Glutamatergic neuron (in vitro differentiated cells): Measurements from ENCODE around the gene ATP5MG. TPM values are rescaled to one million over a fixed set of nuclear protein-coding genes. Genes with fewer than 3 reads are reported as not detected.

Source experiments
- DNase-seq: peaks from one replicate; pipeline ENCODE4 v3.0.0; 2022
- H3K27ac Mint-ChIP-seq: one replicate; pipeline ENCODE4 v1.8.0; 2020; ENCODE audit warnings: mild to moderate bottlenecking, mixed read lengths, inconsistent platforms; ENCODE audit not compliant: unreplicated experiment
- H3K27me3 Mint-ChIP-seq: one replicate; pipeline ENCODE4 v1.8.0; 2020; ENCODE audit warnings: mild to moderate bottlenecking, moderate library complexity, mixed read lengths, inconsistent platforms; ENCODE audit not compliant: unreplicated experiment
- H3K36me3 Mint-ChIP-seq: one replicate; pipeline ENCODE4 v1.8.0; 2020; ENCODE audit warnings: mild to moderate bottlenecking, mixed read lengths, inconsistent platforms; ENCODE audit not compliant: unreplicated experiment
- H3K4me1 Mint-ChIP-seq: one replicate; pipeline ENCODE4 v1.8.0; 2020; ENCODE audit warnings: mild to moderate bottlenecking, low read depth, mixed read lengths, inconsistent platforms; ENCODE audit not compliant: unreplicated experiment
- H3K4me3 Mint-ChIP-seq: one replicate; pipeline ENCODE4 v1.8.0; 2020; ENCODE audit warnings: mild to moderate bottlenecking, mixed read lengths, inconsistent platforms; ENCODE audit not compliant: unreplicated experiment
- H3K9me3 Mint-ChIP-seq: one replicate; pipeline ENCODE4 v1.8.0; 2020; ENCODE audit warnings: mild to moderate bottlenecking, moderate library complexity, mixed read lengths, inconsistent platforms; ENCODE audit not compliant: unreplicated experiment
- total RNA-seq: library from RNA; stranded (reverse); fragmentation: NEBNext Ultra II Directional; extraction: Animal tissue kit (Norgen Biotek cat#: 25700); gene quantifications from one replicate; pipeline ENCODE4 v1.2.1, GENCODE V29; 2021; ENCODE audit not compliant: unreplicated experiment
- TF ChIP-seq, protein P1 (sequence below): fragments of 200-600 bp; sonication (generic); IDR thresholded peaks from one replicate; pipeline ENCODE4 v1.5.0; 2021; ENCODE audit not compliant: partially characterized antibody, unreplicated experiment

ATP5MG gene
- total RNA-seq, 1 donor from 2014 or later: 140 TPM

GRCh38 chr11:118441770-118442275, 40.4 kb downstream of the ATP5MG start:
- peaks cover 2% of the 10 kb centered on the region for H3K9me3 Mint-ChIP-seq
- H3K4me3 Mint-ChIP-seq: peak overlapping the region; percentile 56
- H3K4me1 Mint-ChIP-seq: peaks cover 40% of the 10 kb centered on the region
- TF ChIP-seq, protein P1, sequence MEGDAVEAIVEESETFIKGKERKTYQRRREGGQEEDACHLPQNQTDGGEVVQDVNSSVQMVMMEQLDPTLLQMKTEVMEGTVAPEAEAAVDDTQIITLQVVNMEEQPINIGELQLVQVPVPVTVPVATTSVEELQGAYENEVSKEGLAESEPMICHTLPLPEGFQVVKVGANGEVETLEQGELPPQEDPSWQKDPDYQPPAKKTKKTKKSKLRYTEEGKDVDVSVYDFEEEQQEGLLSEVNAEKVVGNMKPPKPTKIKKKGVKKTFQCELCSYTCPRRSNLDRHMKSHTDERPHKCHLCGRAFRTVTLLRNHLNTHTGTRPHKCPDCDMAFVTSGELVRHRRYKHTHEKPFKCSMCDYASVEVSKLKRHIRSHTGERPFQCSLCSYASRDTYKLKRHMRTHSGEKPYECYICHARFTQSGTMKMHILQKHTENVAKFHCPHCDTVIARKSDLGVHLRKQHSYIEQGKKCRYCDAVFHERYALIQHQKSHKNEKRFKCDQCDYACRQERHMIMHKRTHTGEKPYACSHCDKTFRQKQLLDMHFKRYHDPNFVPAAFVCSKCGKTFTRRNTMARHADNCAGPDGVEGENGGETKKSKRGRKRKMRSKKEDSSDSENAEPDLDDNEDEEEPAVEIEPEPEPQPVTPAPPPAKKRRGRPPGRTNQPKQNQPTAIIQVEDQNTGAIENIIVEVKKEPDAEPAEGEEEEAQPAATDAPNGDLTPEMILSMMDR: no peak
- H3K36me3 Mint-ChIP-seq: no peaks in the 10 kb centered on the region
- H3K27ac Mint-ChIP-seq: no peak overlapping the region
- DNase-seq: no peak
- H3K27me3 Mint-ChIP-seq: peaks cover 7% of the 10 kb centered on the region

GRCh38 chr11:118442301-118442700, 40.9 kb downstream of the ATP5MG start:
- peaks cover 4% of the 10 kb centered on the region for H3K27me3 Mint-ChIP-seq
- no peaks in the 10 kb centered on the region for H3K36me3 Mint-ChIP-seq
- H3K4me1 Mint-ChIP-seq: peaks cover 40% of the 10 kb centered on the region
- no peak for DNase-seq
- TF ChIP-seq, protein P1: no peak
- H3K9me3 Mint-ChIP-seq: peaks cover 2% of the 10 kb centered on the region
- peak overlapping the region; percentile 56 for H3K4me3 Mint-ChIP-seq
- no peak overlapping the region for H3K27ac Mint-ChIP-seq

- H3K9me3 Mint-ChIP-seq: peaks cover under 1% of the 10 kb centered on the region
- H3K4me1 Mint-ChIP-seq: peaks cover 40% of the 10 kb centered on the region
- peak overlapping the region; percentile 48 for H3K4me3 Mint-ChIP-seq
- TF ChIP-seq, protein P1: no peak
- peaks cover 2% of the 10 kb centered on the region for H3K27me3 Mint-ChIP-seq
- no peak for DNase-seq
- H3K36me3 Mint-ChIP-seq: no peaks in the 10 kb centered on the region
- H3K27ac Mint-ChIP-seq: no peak overlapping the region
Observed at GRCh38 chr11:118442908-118443589, 41.6 kb downstream of the ATP5MG start.

- H3K4me1 Mint-ChIP-seq: peaks cover 40% of the 10 kb centered on the region
- no peak for DNase-seq
- H3K36me3 Mint-ChIP-seq: no peaks in the 10 kb centered on the region
- H3K27ac Mint-ChIP-seq: no peak overlapping the region
- peak overlapping the region; percentile 48 for H3K4me3 Mint-ChIP-seq
- H3K9me3 Mint-ChIP-seq: no peaks in the 10 kb centered on the region
- TF ChIP-seq, protein P1: no peak
- peaks cover 2% of the 10 kb centered on the region for H3K27me3 Mint-ChIP-seq
Observed at GRCh38 chr11:118443590-118444218, 42.3 kb downstream of the ATP5MG start.

DNA sequence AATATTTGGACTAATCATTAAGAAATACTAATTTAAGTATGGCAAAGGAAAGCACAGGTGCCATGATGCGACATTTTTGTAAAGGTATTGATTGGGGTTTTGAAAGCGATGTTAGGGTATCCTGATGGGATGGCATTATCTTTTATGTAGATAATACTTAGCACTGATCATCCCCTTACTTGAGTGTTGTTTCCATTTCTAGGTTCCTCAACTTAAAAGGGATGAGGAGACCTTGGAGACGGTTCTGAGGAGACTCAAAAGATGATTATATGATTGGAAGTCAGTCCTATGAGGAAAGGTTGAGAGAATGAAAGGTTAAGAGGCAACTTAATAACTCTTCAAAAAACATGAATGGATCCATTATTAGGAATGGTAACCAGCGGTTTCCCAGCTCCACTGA, 46.0 kb downstream of the ATP5MG start:
- Mint-ChIP-seq H3K4me1 (peaks cover 19% of the 10 kb centered on the region), H3K9me3 (peaks cover 6% of the 10 kb centered on the region), H3K36me3 (no peaks in the 10 kb centered on the region), H3K27me3 (peaks cover 2% of the 10 kb centered on the region), H3K27ac (no peak overlapping the region), H3K4me3 (peak overlapping the region; percentile 22)
- no peak for DNase-seq
- TF ChIP-seq, protein P1: no peak
